Activated T-cell treated with anti-CD3 and anti-CD28 coated beads, Interleukin-2, amount 50 U/mL, for 24 hours (primary cell): Measurements from ENCODE around the gene MRPL53.
A peak's percentile ranks its signal among the peaks of the same experiment; 100 is the strongest.

Experiments used
- DNase-seq: peaks from one replicate; pipeline ENCODE4 v3.0.0-alpha.2; 2020
- H3K27ac Mint-ChIP-seq: 2 replicates; pipeline ENCODE4 v1.8.0; 2020; ENCODE audit warnings: mild to moderate bottlenecking, mixed read lengths
- H3K27me3 Mint-ChIP-seq: 2 replicates; pipeline ENCODE4 v1.8.0; 2020; ENCODE audit warnings: mixed read lengths
- H3K36me3 Mint-ChIP-seq: 2 replicates; pipeline ENCODE4 v1.8.0; 2020; ENCODE audit warnings: low read depth, mixed read lengths
- H3K4me1 Mint-ChIP-seq: 2 replicates; pipeline ENCODE4 v1.8.0; 2020; ENCODE audit warnings: low read depth, mixed read lengths
- H3K4me3 Mint-ChIP-seq: 2 replicates; pipeline ENCODE4 v1.8.0; 2020; ENCODE audit warnings: mild to moderate bottlenecking, moderate library complexity, mixed read lengths
- H3K9me3 Mint-ChIP-seq: 2 replicates; pipeline ENCODE4 v1.8.0; 2020; ENCODE audit warnings: mixed read lengths

MRPL53 gene

DNA sequence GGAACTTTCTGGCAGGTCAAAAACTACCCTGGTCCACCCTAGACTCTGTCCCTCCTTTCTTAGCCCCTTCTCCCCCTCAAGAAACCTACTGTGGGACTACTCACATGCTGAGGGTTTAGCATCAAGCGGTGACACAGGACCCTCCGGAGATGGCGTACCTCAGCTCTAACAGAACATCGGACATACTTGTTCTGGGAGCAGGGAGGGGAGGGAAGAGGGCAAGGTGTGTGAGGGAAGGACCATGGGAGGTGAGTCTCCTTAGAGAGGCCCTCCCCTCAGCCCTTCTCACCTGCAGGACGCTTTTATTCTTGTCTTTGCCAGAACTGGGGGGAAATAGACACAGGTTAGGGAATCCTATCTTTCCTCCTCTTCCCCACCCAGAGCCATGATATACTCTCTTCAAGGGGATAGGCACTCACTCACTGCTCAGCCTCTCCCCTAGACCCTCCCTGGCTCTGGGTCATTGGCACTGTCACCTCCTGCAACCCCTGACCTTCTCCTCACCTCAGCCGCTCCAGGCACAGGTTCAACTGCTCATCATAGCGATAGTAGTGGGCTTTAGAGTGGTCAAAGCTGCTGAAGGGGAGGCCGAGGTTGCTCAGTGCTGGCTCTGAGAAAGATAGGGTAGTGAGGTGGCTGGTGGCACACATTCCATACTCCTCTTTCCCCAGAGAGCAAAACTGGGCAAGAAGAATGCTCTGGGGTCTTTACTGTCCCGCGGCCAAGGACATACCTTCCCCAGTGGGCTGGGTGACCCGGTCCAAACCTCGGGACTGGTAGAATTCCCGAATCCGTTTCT, 33.2 kb upstream of the MRPL53 start:
- Mint-ChIP-seq H3K36me3 (peaks cover 35% of the 10 kb centered on the region), H3K4me3 (peak overlapping the region; percentile 93), H3K27me3 (peaks cover 58% of the 10 kb centered on the region), H3K4me1 (peaks cover 62% of the 10 kb centered on the region), H3K9me3 (no peaks in the 10 kb centered on the region), H3K27ac (no peak overlapping the region)
- DNase-seq = no peak

DNA sequence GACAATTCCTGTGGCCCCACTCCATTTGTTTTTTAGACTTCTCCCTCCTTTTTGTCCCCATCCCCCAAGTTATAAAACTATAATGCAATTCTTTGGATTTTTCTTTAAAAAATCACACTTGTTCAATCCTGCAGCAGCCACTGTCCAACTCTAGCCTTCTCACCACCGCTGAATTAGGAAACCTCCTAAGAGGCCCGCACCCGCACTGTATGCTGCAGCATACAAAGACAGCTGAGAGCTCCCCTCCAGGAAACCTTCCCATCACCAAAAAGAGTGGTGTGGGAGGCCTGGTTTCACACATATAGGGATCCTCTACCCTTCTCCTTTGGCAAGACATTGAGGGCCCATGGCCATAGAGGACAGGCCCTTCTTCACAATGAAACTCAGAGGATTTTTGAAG, 32.1 kb upstream of the MRPL53 start:
- no peak for DNase-seq
- Mint-ChIP-seq H3K27me3 (peaks cover 65% of the 10 kb centered on the region), H3K4me1 (peaks cover 64% of the 10 kb centered on the region), H3K27ac (no peak overlapping the region), H3K36me3 (peaks cover 35% of the 10 kb centered on the region), H3K9me3 (no peaks in the 10 kb centered on the region), H3K4me3 (no peak overlapping the region)

DNA sequence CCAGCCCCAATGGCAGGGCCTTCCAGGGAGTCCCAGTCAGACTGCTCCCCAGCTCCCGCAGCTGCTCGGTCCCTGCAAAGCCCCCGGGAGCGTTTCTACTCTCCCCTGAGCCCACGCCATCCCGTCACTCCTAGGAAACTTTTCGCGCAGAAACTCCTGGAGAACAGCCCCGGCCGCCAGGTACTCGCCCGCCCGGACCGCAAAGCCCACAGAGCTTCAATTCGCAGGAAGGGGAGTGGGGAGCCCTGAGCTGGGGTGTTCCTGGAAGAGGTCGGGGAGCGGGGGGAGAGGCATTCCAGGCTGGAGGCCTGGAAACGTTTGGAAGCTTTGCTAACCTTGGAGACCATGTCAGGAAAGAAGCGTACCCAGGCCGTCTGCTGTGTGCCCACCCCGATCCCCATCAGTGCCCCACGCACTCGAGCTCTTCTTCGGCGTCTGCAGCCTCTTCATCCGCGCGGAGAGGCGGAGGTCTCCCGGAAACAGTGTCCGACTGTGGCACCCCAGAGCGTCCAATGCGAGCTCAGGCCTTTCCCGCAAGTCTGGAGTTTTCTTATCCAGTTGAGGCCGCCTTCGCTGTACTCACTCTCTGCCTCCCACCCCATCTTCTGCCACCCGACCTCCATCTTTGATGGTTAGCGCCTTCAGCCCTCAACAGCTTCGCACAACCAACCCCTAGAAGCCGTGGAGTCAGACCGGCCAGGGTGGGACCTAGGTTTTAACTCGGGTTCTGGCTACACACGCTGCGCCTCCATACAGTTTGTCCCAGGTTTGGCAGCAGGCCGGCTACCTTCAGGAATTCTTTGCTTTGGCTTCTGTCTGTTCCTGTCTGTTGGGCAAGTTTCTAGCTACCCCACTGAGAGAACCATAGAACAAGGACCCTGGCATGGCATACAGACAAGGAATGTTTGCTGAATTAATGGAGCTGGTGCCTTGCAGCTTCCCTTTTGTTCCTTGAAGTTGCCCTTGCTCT, 31.3 kb upstream of the MRPL53 start:
- peaks cover 69% of the 10 kb centered on the region for H3K4me1 Mint-ChIP-seq
- H3K27ac Mint-ChIP-seq = no peak overlapping the region
- no peaks in the 10 kb centered on the region for H3K9me3 Mint-ChIP-seq
- H3K27me3 Mint-ChIP-seq = peaks cover 72% of the 10 kb centered on the region
- H3K36me3 Mint-ChIP-seq = peaks cover 35% of the 10 kb centered on the region
- DNase-seq = no peak
- peak overlapping the region; percentile 71 for H3K4me3 Mint-ChIP-seq

DNA sequence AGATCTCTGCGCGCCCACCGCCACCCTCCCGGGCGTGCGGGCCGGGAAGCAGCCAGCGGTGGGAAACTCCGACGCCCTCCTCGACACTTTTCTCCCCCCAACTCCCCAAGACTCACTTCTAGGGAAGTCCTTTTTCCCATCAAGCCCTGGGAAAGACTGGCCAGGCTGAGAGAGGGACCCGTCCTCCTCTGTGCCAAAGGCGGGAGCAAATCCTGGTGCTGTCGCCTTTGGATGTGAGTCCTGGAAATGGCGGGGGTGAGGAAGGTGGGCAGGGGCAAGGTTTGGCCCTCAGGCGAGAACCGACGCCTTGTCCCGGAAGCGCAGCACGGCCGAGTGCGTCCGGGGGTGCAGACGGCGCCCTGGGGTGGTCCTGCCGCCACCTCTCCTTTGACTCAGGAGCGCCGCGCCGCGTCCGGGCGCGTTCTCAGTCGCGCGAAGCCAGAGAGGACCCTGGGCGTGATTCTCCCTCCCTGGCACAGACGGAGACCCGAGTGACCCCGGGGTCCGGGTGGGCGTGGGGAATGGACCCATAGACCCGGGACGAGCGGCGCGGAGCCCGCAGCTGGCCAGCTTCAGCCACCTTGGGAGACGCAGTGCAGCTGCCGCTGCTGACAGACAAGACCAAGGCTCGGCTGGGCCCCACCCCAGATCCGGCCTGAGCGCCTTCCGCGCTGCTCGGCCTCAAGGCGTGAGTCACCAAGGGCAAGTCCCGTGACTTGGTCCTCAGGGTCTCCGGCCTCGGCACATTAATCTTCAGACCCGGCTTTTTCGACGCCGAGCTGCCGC, 30.4 kb upstream of the MRPL53 start:
- peak overlapping the region; percentile 71 for H3K4me3 Mint-ChIP-seq
- no peaks in the 10 kb centered on the region for H3K9me3 Mint-ChIP-seq
- peaks cover 69% of the 10 kb centered on the region for H3K4me1 Mint-ChIP-seq
- H3K36me3 Mint-ChIP-seq = peaks cover 35% of the 10 kb centered on the region
- peak; percentile 70 for DNase-seq
- peaks cover 80% of the 10 kb centered on the region for H3K27me3 Mint-ChIP-seq
- no peak overlapping the region for H3K27ac Mint-ChIP-seq

DNA sequence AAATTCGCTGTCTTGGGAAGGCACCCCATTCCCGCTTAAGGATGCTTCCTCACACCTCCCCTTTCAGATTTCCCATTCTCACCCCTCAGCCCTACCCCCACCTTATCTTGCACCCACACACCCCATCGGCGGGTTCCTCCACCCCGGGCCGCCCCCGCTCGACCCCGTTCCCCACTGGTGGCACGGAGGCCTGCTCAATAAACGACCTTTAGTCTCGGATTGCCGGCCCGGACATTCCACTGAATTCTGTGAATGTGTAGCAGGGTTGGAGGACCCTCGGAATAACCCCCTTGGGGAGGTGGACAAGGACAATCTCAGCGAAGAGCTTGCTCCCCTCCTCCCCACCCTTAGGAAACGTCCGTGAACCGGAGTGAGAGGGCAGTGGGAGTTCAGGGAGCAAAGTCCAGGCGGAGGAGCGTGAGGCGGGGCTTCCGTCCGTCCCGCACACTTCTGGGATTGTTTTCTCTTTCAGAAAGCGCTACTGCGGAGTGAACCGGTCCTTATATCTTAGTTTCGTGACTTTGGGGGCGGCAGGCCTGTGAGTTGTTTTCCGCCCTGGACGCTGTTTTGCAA, 29.8 kb upstream of the MRPL53 start:
- peak overlapping the region; percentile 26 for H3K27ac Mint-ChIP-seq
- no peak for DNase-seq
- H3K4me3 Mint-ChIP-seq = peak overlapping the region; percentile 71
- no peaks in the 10 kb centered on the region for H3K9me3 Mint-ChIP-seq
- peaks cover 87% of the 10 kb centered on the region for H3K27me3 Mint-ChIP-seq
- H3K4me1 Mint-ChIP-seq = peaks cover 71% of the 10 kb centered on the region
- H3K36me3 Mint-ChIP-seq = peaks cover 30% of the 10 kb centered on the region

DNA sequence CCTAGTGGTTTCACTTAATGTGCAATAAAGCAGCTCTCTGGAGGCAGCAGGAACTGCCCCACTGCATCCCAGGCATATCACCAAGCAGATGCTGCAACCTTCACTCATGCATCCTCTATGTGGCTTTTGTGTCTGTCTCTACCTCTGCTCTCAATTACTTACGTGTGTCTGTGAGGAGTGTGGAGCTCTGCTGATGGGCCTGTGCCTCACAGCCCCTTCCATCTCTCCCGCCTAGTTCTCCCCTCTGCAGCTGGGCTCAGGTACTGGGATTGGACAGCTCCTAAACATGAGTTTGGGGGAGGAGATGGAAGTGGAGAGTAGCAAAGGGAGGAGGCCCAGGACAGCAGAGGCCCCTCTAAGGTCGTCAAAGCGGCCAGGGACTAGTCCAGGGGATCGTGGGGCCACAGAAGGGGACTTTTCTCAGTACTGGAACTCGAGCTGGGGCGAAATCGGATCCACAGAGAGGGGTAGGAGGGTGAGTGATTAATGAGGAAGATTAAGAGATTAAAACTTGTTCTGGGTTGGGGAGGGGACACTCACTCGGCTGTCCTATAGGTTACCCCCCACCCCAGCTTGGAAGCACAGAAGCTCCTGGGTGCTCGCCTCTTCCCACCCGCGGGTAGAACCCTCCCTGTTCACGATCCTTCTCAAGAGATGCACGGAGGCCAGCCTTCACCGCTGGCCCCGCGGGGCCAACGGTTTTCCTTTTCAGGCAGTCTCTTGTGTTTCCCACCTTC, 29.0 kb upstream of the MRPL53 start:
- H3K9me3 Mint-ChIP-seq = no peaks in the 10 kb centered on the region
- H3K4me3 Mint-ChIP-seq = peak overlapping the region; percentile 71
- peak overlapping the region; percentile 26 for H3K27ac Mint-ChIP-seq
- peaks cover 23% of the 10 kb centered on the region for H3K36me3 Mint-ChIP-seq
- peaks cover 65% of the 10 kb centered on the region for H3K4me1 Mint-ChIP-seq
- no peak for DNase-seq
- H3K27me3 Mint-ChIP-seq = peaks cover 84% of the 10 kb centered on the region

DNA sequence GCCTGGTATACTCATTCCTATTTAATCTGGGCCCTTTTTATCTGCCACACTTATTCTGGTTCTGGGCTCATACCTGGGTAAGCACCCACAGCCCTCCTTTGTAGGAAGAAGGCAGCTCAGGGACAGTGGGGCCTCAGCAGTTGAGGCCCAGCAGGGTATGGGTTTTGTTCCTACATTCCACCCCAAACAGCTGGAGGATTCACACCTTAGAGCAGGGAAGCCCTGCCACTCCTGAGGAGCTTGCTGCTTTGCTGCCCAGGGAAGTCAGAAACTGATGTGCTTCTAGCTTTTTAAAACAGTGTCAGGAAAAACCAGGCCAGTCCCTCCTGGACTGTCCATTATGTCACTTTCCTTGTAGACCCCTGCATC, 28.1 kb upstream of the MRPL53 start:
- no peaks in the 10 kb centered on the region for H3K9me3 Mint-ChIP-seq
- no peak overlapping the region for H3K4me3 Mint-ChIP-seq
- no peak for DNase-seq
- H3K4me1 Mint-ChIP-seq = peaks cover 58% of the 10 kb centered on the region
- H3K27me3 Mint-ChIP-seq = peaks cover 81% of the 10 kb centered on the region
- H3K27ac Mint-ChIP-seq = no peak overlapping the region
- peaks cover 15% of the 10 kb centered on the region for H3K36me3 Mint-ChIP-seq

DNA sequence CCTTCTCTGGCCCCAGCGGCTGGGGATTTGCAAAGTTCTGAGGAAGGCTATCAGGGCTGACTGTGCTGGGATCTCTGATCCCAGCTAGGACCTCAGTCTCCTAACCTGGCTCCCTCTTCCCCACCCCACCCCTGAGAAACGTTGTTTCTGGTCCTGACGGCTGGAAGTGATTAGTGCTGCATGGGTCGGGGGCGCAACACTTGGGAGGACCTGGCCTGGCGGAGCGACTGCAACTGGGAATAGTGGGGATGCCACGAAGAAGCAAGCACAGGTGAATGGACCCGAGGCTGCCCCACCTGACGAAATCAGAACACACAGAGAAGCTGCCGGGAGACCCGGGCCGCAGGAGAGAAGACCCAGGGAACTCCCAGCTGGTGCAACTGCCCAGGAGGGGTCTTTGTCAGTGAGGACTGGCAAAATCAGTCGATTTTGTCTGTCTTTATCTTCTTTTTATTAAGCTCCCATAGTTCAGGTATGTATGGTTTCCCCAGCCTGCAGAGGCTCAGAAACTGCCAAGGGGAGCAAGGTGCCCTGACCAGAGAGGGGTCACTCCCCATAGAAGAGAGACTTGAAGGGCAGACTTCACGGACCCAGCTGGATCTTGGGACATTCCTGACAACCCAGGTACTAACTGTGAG, 27.6 kb upstream of the MRPL53 start:
- Mint-ChIP-seq H3K27me3 (peaks cover 76% of the 10 kb centered on the region), H3K36me3 (peaks cover 11% of the 10 kb centered on the region), H3K27ac (no peak overlapping the region), H3K4me1 (peaks cover 53% of the 10 kb centered on the region), H3K9me3 (no peaks in the 10 kb centered on the region), H3K4me3 (peak overlapping the region; percentile 30)
- DNase-seq = no peak

DNA sequence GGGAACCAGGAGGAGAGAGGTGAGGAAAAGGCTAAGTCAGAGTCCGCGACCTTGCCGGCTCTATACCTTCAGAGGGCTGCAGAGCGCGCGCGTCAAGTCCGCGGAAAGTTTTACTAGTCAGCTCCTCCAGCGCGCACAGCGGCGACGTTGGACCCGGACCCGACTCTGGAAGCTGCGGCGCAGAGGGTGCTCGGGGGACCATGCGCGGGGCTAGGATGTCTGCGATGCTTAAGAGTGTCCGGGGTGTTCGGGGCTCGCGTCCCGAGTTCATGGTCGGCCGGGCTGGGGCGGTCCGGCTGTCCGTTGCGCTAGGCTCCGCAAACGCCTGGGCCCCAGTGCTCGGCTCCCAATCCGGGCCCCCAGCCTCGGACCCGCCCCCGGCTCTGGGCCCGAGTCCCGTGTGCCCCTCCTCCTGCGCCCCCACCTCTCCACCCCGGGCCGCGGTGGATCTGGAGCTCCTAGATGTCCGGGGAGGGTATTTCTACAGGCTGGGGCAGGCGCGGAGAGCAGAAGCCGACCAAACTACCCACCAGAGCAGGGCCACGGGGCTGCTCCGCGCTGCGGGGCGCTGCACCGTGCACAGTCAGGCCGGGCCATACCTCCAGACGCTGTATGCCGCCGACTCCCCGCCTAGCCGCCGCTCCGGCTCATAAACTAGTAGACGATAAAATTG, 26.9 kb upstream of the MRPL53 start, which contains the start of gene LBX2:
TSS of gene LBX2 (minus strand) at position 337 of the 673 bp plus-strand sequence. CDS start at position 271, 66 bp downstream.
- Mint-ChIP-seq H3K27me3 (peaks cover 69% of the 10 kb centered on the region), H3K4me3 (peak within 1 kb of the TSS; percentile 73), H3K36me3 (peaks cover 7% of the 10 kb centered on the region), H3K4me1 (peaks cover 49% of the 10 kb centered on the region), H3K9me3 (no peaks in the 10 kb centered on the region), H3K27ac (peak within 1 kb of the TSS; percentile 4)
- DNase-seq = no peak

DNA sequence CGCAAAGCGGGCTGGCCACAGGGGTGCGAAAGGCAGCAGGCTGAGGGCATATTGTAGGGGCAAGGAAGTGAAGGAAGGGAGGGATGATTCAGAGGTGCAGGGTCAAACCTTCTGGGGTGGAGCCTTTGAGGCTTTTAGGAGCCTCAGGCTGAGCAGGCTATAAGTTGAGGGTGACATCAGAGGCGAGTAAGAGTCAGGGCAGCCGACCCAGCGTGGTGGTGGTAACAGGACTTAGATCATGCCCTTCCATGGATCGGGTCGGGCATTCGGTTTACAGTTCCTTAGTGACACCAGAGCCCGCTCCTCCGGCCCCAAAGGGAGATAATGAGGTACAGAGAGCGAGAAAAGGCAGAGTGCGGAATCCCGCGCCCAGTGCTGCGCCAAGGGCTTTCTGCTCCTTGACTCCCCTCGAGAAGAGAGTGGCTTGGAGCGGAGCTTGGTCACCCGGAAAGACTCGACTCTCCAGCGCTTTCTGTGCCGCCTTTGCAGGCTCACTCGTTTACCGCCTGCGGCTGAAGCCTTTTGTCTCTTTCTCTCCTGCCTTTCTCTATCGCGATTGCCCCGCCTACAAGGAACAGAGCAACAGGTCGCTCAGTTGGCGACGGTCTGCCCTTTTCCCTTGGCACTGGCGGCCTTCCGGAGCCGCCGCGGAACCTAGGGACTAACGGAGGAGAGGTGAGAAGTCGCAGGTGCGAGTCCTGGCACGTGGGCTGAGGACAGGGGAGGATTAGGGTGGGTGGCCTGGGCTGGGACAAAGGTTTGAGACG, 26.2 kb upstream of the MRPL53 start:
- peak overlapping the region; percentile 4 for H3K27ac Mint-ChIP-seq
- H3K36me3 Mint-ChIP-seq = peaks cover 11% of the 10 kb centered on the region
- H3K27me3 Mint-ChIP-seq = peaks cover 62% of the 10 kb centered on the region
- H3K9me3 Mint-ChIP-seq = no peaks in the 10 kb centered on the region
- peak overlapping the region; percentile 73 for H3K4me3 Mint-ChIP-seq
- peaks cover 41% of the 10 kb centered on the region for H3K4me1 Mint-ChIP-seq
- peak; percentile 60 for DNase-seq

DNA sequence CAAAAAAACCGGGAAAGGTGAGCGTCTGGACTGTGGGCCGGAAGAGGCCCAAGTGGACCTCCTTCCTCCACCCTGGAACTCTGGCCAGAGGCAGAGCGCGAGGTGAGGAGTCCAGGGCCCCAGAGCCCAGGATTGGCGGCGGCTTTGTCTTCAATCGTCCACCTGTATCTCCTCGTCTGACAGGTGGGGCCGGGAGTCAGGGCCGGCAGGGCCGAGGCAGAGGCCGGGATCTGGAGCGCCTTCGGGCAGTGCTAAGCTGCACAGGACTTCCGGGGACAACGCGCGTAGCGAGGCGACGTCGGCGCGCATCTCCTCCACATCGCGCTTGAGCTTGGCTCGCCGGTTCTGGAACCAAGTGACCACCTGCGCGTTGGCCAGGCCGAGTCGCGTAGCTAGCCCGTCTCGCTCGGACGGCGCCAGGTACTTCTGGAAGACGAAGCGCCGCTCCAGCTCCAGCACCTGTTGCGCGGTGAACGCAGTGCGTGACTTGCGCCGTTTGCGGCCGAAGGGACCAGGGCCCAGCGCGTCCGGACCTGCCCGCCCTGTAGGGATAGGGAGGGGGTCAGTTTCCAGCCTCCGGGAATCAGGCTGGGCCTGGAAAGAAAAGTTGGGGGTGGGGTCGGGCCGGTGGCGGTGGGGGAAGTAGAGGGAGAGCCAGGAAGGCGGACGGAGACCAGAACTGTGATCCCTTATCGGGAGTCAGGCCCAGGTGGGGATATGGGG, 25.5 kb upstream of the MRPL53 start:
- Mint-ChIP-seq H3K9me3 (no peaks in the 10 kb centered on the region), H3K27me3 (peaks cover 55% of the 10 kb centered on the region), H3K36me3 (peaks cover 17% of the 10 kb centered on the region), H3K4me3 (peak overlapping the region; percentile 73), H3K27ac (no peak overlapping the region), H3K4me1 (peaks cover 34% of the 10 kb centered on the region)
- peak; percentile 61 for DNase-seq
